ENCODE results near the gene ANKRD28.
A peak's percentile ranks its signal among the peaks of the same experiment; 100 is the strongest.

Gene ANKRD28

GRCh38 chr3:15666277-15666676, 131.5 kb downstream of the ANKRD28 start:
- no peak for DNase-seq

DNA sequence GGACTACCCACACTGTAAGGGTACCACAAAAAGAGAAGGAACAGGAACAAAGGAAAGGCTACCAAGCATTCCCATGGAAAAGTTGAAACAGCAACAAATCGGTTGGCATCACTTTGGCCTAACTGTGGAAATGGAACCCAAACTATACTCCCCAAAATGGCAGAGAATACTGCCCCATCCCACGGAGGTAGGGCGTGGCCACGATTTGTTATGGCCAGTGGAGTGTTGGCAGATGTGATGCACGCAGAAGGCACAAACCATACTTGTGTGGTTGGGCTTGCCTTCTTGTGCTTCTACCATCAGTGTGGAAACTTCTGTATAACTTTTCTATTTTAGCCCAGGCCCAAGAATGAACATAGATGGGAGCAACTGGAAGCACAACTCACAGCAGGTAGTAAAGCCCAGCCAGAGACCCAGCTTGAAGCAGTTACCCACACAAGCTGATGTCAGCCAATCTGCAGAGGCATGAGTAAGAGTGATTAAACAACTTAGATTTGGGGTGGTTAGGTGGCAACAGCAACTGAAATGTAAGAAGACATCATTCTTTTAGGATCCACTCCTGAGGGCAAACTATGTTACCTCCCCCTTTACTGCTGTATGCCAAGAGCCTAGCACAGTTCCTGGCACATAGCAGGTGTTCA, 132.1 kb downstream of the ANKRD28 start:
- no peak for DNase-seq

GRCh38 chr3:15664144-15664543, 133.6 kb downstream of the ANKRD28 start:
- DNase-seq = no peak

- no peak for DNase-seq
Observed at GRCh38 chr3:15660055-15660935, 137.5 kb downstream of the ANKRD28 start.

GRCh38 chr3:15659254-15659975, 138.4 kb downstream of the ANKRD28 start:
- DNase-seq = no peak

DNA sequence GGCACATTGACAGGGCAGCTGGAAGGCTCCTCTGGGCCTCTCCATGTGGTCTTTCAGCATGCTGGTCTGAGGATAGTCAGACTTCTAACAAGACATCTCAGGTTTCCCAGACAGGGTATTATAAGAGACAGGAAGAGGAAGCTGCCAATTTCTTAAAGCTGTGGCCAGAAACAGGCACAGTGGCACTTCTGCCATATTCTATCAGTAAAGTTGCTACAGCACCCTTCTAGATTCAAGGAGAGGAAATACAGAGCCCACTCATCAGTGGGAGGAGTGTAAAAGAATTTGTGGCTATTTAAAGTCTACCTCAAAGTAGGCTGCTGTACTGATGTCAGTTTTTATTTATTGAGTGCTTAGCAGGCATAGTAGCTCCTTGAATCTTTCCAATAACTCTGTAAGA, 140.8 kb downstream of the ANKRD28 start:
- DNase-seq = no peak

- DNase-seq = no peak
Observed at GRCh38 chr3:15656342-15656741, 141.4 kb downstream of the ANKRD28 start.

DNA sequence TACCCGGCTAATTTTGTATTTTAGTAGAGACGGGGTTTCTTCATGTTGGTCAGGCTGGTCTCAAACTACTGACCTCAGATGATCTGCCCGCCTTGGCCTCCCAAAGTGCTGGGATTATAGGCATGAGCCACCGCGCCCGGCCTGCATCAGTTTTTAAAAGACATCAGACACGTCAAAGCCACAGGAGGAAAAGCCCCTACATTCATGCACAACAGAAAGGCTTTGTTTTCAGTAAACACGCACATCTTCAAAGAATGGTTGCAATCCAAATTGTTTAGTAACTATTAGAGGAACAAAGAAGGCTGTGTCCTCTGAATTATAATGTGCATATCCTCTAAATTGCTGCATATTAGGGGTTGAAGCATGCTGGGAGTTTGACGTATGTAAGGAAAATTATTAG, 142.9 kb downstream of the ANKRD28 start:
- DNase-seq = peak in 22 of 51 donors; percentile 13 to 78 (median 42)

DNA sequence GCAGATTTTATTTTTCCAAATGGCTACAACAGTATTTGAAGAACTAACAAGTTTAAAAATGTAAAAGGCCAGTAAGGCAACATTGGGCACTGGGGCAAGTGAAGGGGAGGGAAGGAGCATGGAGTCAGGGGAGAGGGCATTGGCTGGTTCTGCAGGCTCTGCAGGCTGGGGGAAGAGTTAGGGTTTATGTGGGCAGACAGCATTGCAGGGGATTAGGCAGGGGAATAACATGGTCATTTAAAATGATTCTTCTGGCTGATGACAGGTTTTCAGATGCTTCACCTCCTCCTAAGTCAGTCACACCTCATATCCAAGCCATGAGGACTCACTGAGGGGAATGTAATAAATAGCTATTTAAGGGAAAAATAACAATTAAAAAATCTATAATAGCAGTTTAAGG, 143.7 kb downstream of the ANKRD28 start:
- no peak for DNase-seq

GRCh38 chr3:15653321-15653720, 144.5 kb downstream of the ANKRD28 start:
- DNase-seq = no peak

GRCh38 chr3:15651396-15651795, 146.4 kb downstream of the ANKRD28 start:
- DNase-seq = no peak

GRCh38 chr3:15649858-15650257, 147.9 kb downstream of the ANKRD28 start:
- no peak for DNase-seq

DNA sequence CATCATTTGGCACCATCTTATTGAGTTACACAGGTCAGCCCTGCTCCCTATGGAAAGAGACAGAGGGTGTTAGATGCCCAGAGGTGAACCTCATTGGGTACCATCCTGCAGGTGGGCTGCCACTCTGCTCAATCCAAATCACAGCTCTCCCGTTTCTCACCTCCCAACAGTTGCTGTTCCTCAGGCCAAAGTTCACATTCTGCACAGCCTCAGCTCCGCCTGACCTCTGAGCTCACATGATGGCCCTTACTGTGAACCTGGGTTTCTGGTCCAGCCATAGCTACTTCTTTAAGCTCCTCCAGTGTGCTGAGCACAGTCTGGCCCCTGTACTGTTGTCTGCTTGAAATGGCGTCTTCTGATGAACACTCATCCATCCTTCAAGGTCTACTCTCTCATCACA, 148.4 kb downstream of the ANKRD28 start:
- DNase-seq = no peak

GRCh38 chr3:15647611-15648167, 150.1 kb downstream of the ANKRD28 start:
- DNase-seq = no peak

DNA sequence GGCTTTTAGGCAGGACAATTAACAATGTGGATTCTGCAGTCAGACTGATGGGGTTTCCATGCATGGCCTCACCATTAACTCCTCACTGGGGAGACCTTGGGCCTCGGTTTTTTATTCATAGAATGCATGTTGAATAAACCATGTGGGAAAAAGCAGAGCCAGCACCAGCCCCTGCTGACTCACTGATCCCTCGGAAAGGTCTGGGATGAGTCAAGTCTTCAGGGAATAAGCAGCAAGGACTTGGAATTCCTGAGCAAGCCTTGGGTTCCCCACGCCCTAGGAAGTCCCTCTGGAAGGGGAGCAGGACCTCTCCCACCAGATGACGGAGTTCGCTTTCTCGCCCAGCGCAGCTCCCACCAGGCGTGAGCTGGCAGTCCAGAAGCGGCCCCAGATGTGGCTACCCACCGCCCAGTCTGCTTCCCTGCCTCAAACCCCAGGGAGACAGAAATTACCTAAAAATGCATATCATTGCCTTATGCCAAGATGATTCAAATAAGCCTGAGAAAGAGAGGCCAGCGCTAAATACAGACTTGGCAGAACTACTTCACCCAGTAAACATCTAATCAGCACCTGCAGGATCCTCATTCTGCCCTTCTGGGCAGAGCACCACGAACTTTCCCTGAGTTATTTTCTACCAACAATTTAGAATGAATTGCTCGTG, 150.8 kb downstream of the ANKRD28 start:
- peak in 2 of 51 donors; percentile 37 to 49 for DNase-seq

DNA sequence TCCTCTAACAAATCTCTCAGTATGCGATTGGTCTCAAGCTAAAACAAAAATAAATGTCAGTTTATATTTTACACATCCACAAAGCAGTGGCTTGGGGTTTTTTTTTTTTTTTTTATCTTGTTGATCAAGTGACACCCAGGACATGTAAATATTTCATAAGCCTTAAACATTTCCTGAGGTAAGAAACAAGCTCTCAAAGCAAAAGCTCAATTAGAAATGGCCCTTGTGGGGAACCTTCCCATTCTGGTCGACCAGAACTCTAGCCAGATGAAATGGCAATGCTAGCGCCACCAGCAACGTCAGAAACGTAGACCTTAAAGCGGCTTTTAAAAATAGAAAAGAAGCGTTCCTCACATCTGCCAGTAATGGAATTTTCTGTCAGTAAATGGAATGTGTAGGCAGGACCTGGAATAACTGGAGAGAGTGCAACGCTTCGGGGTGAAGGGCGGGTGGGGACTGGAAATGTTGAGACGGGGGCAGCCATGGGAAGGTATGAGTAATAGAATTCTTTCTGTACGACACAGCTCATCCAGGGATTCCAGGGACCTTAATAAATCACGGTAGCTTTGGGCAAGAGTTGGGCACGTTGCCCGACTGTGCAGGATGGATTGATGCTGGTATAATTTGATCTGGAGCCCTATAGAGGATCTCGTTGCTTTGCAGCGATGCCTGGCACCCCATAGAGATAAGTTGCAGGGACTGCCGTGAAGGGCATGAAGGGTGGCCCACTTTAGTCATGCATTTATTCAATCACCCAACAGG, 151.9 kb downstream of the ANKRD28 start:
- peak in 1 of 51 donors; percentile 47 for DNase-seq

DNA sequence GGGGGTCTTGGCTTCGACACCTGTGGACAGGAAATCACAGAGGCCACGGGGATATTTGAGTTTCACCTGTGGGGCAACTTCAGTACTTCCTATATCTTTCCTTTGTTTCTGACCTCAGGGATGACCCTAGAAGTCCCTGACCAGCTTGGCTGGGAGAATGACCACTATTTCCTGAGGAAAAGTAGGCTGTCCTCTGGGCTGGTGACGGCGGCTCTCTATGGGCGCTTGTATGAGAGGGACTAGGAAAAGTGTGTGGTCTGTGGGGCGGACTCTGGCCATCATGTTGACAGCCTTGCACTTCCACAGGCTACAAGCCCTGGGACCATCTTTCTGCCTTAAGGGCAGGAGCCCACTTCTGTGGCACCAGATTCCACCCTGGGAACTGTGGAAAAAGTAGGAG, 152.5 kb downstream of the ANKRD28 start:
- no peak for DNase-seq

GRCh38 chr3:15638891-15639262, 158.9 kb downstream of the ANKRD28 start:
- DNase-seq = no peak

- DNase-seq = no peak
Observed at GRCh38 chr3:15638193-15638890, 159.4 kb downstream of the ANKRD28 start.
